GM23248 (cell line): Measurements from ENCODE around the gene TSPY10.
"Not testable (repeated sequence)": the region's sequence is repeated elsewhere in the genome, so short reads cannot be mapped to it uniquely, and the experiment has no call there.

Experiments
- EZH2 ChIP-seq: fragments of 200-600 bp; sonication (generic); IDR thresholded peaks from 2 replicates; pipeline ENCODE4 v1.6.1; 2018; ENCODE audit warnings: antibody characterized with exemption, mild to moderate bottlenecking; ENCODE audit not compliant: insufficient read depth, poor library complexity, severe bottlenecking
- EZH2phosphoT487 ChIP-seq: fragments of 200-600 bp; sonication (generic); IDR thresholded peaks from 2 replicates; pipeline ENCODE4 v1.6.1; 2018; ENCODE audit warnings: antibody characterized with exemption, moderate library complexity, mild to moderate bottlenecking, low read depth; ENCODE audit not compliant: insufficient read depth

DNA sequence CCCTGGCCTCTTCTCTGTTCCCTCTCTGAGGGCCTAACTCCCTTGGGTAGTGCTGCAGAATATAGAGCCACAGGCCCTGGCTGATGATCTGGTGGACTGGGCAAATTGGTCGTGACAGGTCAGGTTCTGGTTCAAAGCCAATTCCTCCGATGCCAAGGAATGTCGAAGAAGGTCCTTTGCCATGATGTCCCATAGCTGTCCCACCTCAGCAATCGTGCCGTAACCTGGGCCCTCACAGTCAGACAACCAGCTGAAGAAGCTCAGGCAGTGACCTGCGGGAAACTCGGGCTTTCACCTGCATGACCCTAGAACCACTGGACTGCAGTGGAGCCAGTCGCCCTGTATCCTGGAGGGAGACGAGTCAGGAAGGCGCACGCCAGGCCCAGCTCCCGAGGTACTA is 11.4 kb upstream of the TSPY10 start:
- not testable (repeated sequence) for TF ChIP-seq EZH2phosphoT487, EZH2
